Neural cell (in vitro differentiated cells): ENCODE data around the gene MLLT6. TPM values are rescaled to one million over a fixed set of nuclear protein-coding genes. Genes with fewer than 3 reads are reported as not detected.

Experiments
- H2AFZ ChIP-seq: fragments of 200-600, 300-800 bp; sonication (generic), shearing (Covaris generic); 2 replicates; pipeline ENCODE4 v1.6.0; 2014; ENCODE audit warnings: low read depth, mild to moderate bottlenecking, antibody characterized with exemption, low read length, moderate library complexity
- H3F3A ChIP-seq: fragments of 200-600 bp; shearing (Covaris generic); 2 replicates; pipeline ENCODE4 v1.6.1; 2016; ENCODE audit warnings: mild to moderate bottlenecking, moderate library complexity, mixed read lengths, antibody characterized with exemption, low read length; ENCODE audit not compliant: insufficient read depth, poor library complexity, severe bottlenecking
- H3K27ac ChIP-seq: fragments of 200-600, 300-800 bp; sonication (generic), shearing (Covaris generic); 2 replicates; pipeline ENCODE4 v1.5.1; 2014; ENCODE audit warnings: mild to moderate bottlenecking, low read length, moderate library complexity
- H3K27me3 ChIP-seq: fragments of 300-800, 200-600 bp; sonication (generic), shearing (Covaris generic); 2 replicates; pipeline ENCODE4 v1.6.0; 2014; ENCODE audit warnings: mild to moderate bottlenecking, low read depth, low read length, moderate library complexity; ENCODE audit not compliant: insufficient read depth
- H3K36me3 ChIP-seq: fragments of 300-800, 200-600 bp; sonication (generic), shearing (Covaris generic); 2 replicates; pipeline ENCODE4 v1.5.1; 2014; ENCODE audit warnings: mild to moderate bottlenecking, antibody characterized with exemption, low read length, moderate library complexity; ENCODE audit not compliant: insufficient read depth
- H3K4me2 ChIP-seq: fragments of 300-800, 200-600 bp; sonication (generic), shearing (Covaris generic); 2 replicates; pipeline ENCODE4 v1.6.0; 2014; ENCODE audit warnings: mild to moderate bottlenecking, low read length
- H3K4me3 ChIP-seq: fragments of 300-800, 200-600 bp; sonication (generic), shearing (Covaris generic); 2 replicates; pipeline ENCODE4 v1.5.1; 2014; ENCODE audit warnings: mild to moderate bottlenecking, low read length, moderate library complexity
- H3K79me2 ChIP-seq: fragments of 200-600 bp; shearing (Covaris generic); replicated peaks from 2 replicates; pipeline ENCODE4 v1.6.0; 2014; ENCODE audit warnings: mild to moderate bottlenecking, low read length, moderate library complexity; ENCODE audit not compliant: insufficient read depth
- H3K9ac ChIP-seq: fragments of 300-800, 200-600 bp; sonication (generic), shearing (Covaris generic); 2 replicates; pipeline ENCODE4 v1.6.1; 2016; ENCODE audit warnings: mild to moderate bottlenecking, low read length, mixed read lengths
- H3K9me2 ChIP-seq: fragments of 200-600 bp; shearing (Covaris generic); 2 replicates; pipeline ENCODE4 v1.6.1; 2016; ENCODE audit warnings: mild to moderate bottlenecking, low read length, mixed read lengths; ENCODE audit not compliant: insufficient read depth
- H3K9me3 ChIP-seq: fragments of 200-600, 300-800 bp; sonication (generic), shearing (Covaris generic); 2 replicates; pipeline ENCODE4 v1.6.1; 2016; ENCODE audit warnings: mild to moderate bottlenecking, mixed run types, low read length, moderate library complexity, mixed read lengths
- H4K20me1 ChIP-seq: fragments of 200-600 bp; shearing (Covaris generic); 2 replicates; pipeline ENCODE4 v1.6.1; 2016; ENCODE audit warnings: mild to moderate bottlenecking, mixed run types; ENCODE audit not compliant: insufficient read depth
- CTCF ChIP-seq: fragments of 450-650 bp; IDR thresholded peaks from 2 replicates; pipeline ENCODE4 v1.5.1; 2014; ENCODE audit warnings: antibody characterized with exemption, mild to moderate bottlenecking, moderate library complexity; ENCODE audit not compliant: poor library complexity, severe bottlenecking
- EP300 ChIP-seq: fragments of 450-650 bp; conservative IDR thresholded peaks from 2 replicates; pipeline ENCODE4 v1.6.1; 2014; ENCODE audit warnings: antibody characterized with exemption, mild to moderate bottlenecking, moderate library complexity; ENCODE audit not compliant: poor library complexity, severe bottlenecking
- EZH2 ChIP-seq: fragments of 200-600, 300-800 bp; shearing (Covaris generic), sonication (generic); IDR thresholded peaks from 2 replicates; pipeline ENCODE4 v1.6.1; 2014; ENCODE audit warnings: antibody characterized with exemption, low read length, borderline replicate concordance, mild to moderate bottlenecking; ENCODE audit not compliant: insufficient read depth, poor library complexity, severe bottlenecking
- MXI1 ChIP-seq: fragments of 450-650 bp; conservative IDR thresholded peaks from 2 replicates; pipeline ENCODE4 v1.6.1; 2014; ENCODE audit warnings: antibody characterized with exemption, mild to moderate bottlenecking; ENCODE audit not compliant: poor library complexity, severe bottlenecking
- POLR2AphosphoS5 ChIP-seq: IDR thresholded peaks from 2 replicates; pipeline ENCODE4 v1.6.1; 2012
- RAD21 ChIP-seq: fragments of 450-650 bp; conservative IDR thresholded peaks from 2 replicates; pipeline ENCODE4 v1.6.1; 2014; ENCODE audit warnings: antibody characterized with exemption, mild to moderate bottlenecking, moderate library complexity
- REST ChIP-seq: IDR thresholded peaks from 2 replicates; pipeline ENCODE4 v1.6.1; 2012; ENCODE audit warnings: borderline replicate concordance
- SMC3 ChIP-seq: fragments of 450-650 bp; conservative IDR thresholded peaks from 2 replicates; pipeline ENCODE4 v1.6.1; 2014; ENCODE audit warnings: antibody characterized with exemption, mild to moderate bottlenecking, moderate library complexity; ENCODE audit not compliant: poor library complexity
- TAF1 ChIP-seq: IDR thresholded peaks from 2 replicates; pipeline ENCODE4 v1.6.1; 2012; ENCODE audit warnings: low read depth
- polyA plus RNA-seq: library from polyadenylated mRNA; depleted of rRNA; stranded (reverse); fragments of >200 nt; gene quantifications from 2 replicates; pipeline ENCODE4 v1.2.3, GENCODE V29; 2014

The MLLT6 gene
- polyA plus RNA-seq, 1 donor from 2014 or later = 19.7 TPM

- Histone ChIP-seq H3K9me2 (no peaks in the 10 kb centered on the region), H4K20me1 (no peaks in the 10 kb centered on the region), H3K4me2 (no peak overlapping the region), H3K9ac (no peak overlapping the region), H3K9me3 (no peaks in the 10 kb centered on the region), H3F3A (no peaks in the 10 kb centered on the region), H3K4me3 (no peak overlapping the region), H3K79me2 (no peaks in the 10 kb centered on the region), H2AFZ (no peak overlapping the region), H3K36me3 (no peaks in the 10 kb centered on the region), H3K27me3 (no peaks in the 10 kb centered on the region), H3K27ac (no peak overlapping the region)
- TF ChIP-seq RAD21 (no peak), EP300 (no peak), SMC3 (no peak), TAF1 (no peak), EZH2 (no peak), REST (no peak), MXI1 (no peak), POLR2AphosphoS5 (no peak), CTCF (no peak)
These were observed 47.0 kb upstream of the MLLT6 start for GRCh38 chr17:38657824-38658740.

GRCh38 chr17:38658741-38659345 lies 46.2 kb upstream of the MLLT6 start:
- Histone ChIP-seq H3K4me3 (no peak overlapping the region), H3K36me3 (no peaks in the 10 kb centered on the region), H3K9ac (no peak overlapping the region), H3F3A (no peaks in the 10 kb centered on the region), H2AFZ (no peak overlapping the region), H4K20me1 (no peaks in the 10 kb centered on the region), H3K27ac (no peak overlapping the region), H3K4me2 (no peak overlapping the region), H3K27me3 (no peaks in the 10 kb centered on the region), H3K9me3 (no peaks in the 10 kb centered on the region), H3K9me2 (no peaks in the 10 kb centered on the region), H3K79me2 (no peaks in the 10 kb centered on the region)
- TF ChIP-seq SMC3 = no peak
- TF ChIP-seq REST = no peak
- TF ChIP-seq MXI1 = no peak
- TF ChIP-seq RAD21 = no peak
- no peak for TF ChIP-seq CTCF
